HG03575 (cell line): ENCODE measurements around the gene SUN1.
"Not testable (repeated sequence)": the region's sequence is repeated elsewhere in the genome, so short reads cannot be mapped to it uniquely, and the experiment has no call there.

ENCODE experiments used
- ATAC-seq: cut with Tn5 transposase; IDR thresholded peaks from one replicate; pipeline ENCODE4 v1.9.1; 2021; ENCODE audit not compliant: unreplicated experiment, insufficient number of reproducible peaks, low FRiP score; ENCODE audit errors: extremely low read depth

The SUN1 gene, protein sequence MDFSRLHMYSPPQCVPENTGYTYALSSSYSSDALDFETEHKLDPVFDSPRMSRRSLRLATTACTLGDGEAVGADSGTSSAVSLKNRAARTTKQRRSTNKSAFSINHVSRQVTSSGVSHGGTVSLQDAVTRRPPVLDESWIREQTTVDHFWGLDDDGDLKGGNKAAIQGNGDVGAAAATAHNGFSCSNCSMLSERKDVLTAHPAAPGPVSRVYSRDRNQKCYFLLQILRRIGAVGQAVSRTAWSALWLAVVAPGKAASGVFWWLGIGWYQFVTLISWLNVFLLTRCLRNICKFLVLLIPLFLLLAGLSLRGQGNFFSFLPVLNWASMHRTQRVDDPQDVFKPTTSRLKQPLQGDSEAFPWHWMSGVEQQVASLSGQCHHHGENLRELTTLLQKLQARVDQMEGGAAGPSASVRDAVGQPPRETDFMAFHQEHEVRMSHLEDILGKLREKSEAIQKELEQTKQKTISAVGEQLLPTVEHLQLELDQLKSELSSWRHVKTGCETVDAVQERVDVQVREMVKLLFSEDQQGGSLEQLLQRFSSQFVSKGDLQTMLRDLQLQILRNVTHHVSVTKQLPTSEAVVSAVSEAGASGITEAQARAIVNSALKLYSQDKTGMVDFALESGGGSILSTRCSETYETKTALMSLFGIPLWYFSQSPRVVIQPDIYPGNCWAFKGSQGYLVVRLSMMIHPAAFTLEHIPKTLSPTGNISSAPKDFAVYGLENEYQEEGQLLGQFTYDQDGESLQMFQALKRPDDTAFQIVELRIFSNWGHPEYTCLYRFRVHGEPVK

GRCh38 chr7:832167-832967, at the start of gene SUN1:
TSS of gene SUN1 (plus strand) at chr7:832476. CDS start at chr7:832525, 49 bp downstream.
- no peak for ATAC-seq

- no peak for ATAC-seq
These were observed 49.4 kb upstream of the SUN1 start for GRCh38 chr7:782718-783449.

DNA sequence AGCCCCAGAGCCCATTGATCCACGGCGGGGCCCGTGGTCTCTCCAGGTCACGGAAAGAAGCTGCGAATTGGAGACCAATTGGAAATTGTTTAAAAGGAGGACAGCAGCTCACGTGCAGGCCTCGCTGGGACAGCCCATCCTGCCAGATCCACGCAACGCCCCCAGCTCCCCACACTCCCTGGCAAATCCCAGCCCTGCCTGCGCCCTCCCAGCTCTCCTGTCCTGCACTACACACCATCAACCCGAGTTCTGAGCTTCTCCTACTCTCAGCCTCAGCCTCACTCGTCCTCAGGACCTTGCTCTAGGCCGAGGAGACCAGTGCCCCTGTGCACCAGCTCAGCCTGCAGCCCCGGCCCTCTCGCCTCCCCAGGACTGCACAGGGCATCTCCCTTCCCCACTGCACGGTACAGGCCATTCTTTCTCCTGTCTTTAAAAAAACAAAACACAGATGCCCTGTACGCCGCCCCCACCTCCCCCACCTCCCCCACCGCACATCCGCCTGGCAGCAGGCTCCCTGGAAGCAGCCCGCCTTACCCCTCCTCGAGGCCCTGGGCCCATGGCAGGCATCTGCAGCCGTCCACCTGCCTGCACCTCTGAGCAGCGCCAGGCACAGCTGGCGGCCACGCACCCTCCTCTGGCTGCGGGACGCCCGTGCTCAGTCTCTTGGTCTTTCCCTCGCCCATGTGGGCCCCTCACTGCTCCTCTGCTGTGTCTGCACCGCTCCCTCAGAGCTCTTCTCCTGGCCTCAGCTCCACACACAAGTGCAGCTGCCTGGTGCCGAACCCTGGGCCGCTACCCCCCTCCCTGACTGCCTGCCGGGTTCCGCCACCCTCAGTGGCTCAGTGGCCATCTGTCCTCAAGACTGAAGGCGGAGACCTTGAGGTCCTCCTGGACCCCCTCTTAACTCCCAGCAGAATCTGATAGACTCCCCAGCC, 48.5 kb upstream of the SUN1 start:
- no peak for ATAC-seq

- ATAC-seq = no peak
These were observed 47.3 kb upstream of the SUN1 start for GRCh38 chr7:784971-785370.

- no peak for ATAC-seq
These were observed 46.9 kb upstream of the SUN1 start for GRCh38 chr7:785416-785815.

- no peak for ATAC-seq
These were observed 45.6 kb upstream of the SUN1 start for GRCh38 chr7:786472-787255.

DNA sequence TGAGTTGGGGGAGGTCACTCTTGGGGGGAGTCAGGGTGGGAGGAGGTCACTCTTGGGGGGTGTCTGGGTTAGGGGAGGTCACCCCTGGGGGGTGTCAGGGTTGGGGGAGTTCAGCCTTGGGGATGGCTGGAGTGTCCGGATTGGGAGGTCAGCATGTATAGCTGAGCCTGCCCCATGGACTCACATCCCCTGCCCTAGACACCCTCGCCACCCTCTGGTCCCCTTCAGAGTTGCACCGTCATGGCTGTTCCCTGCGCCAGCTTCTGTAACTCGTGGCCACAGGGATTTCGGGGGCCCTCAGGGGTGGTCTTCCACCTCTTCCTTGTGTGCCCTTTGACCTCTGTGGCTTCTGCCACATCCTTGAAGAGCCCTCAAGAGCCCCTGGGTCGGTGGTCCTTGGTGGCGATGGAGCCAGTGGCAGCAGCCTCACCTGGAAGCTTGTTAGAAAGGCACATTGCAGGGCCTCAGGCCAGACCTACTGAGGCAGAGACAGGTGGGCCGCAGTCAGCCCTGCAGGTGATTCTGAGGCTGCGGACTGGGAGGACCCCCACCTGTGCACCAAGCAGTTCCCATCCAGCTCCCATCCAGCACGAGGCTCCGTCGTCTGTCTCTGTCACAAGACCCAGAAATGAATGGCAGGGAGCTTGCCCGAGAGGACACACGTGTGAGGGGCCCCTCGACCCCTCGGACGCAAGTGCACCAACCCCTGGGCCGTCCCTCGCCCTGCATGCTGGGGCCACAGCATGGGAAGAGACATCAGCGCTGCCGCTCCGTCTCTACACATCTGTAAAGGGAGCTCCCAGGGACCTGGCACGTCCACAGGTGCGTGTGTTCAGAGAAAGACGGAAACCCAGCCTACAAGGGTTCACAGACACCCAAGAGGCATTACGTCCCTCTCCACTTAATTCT, 44.7 kb upstream of the SUN1 start:
- ATAC-seq = no peak

DNA sequence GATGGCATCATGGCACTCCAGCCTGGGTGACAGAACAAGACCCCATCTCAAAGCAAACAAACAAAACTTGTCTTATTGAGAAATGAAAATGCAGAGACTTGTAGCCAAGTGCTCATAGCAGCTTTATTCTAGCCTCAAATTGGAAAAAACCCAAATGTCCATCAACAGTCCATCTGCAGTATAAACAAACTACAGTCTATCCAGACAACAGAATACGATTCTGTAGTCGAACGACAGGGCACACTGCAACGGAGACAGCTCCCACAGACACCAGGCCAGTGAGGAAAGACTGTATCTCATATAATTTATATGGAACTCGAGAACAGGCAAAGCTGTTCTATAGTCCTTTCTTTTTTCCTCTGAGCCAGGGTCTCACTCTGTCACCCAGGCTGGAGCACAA, 40.8 kb upstream of the SUN1 start:
- ATAC-seq = no peak

DNA sequence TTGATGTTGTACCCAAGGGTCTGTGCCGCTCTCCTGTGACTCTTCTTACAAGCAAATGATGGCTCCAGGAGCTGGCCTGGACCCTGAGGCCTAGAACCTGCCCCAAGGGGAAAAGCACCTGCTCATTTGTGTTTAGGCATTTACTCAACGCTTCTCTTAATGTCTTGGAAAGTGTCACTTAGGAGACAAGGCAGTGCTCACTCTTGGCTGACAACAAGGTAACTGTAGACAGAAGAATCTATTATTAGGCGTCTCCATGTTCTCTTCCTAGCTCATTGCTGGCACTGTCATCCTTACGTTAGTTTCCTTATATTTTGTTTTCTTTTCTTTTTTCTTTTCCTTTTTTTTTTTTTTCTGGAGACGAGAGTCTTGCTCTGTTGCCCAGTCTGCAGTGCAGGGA, 38.1 kb upstream of the SUN1 start:
- ATAC-seq = no peak

GRCh38 chr7:794671-795329, 37.5 kb upstream of the SUN1 start:
- ATAC-seq = no peak

GRCh38 chr7:796434-797169, 35.7 kb upstream of the SUN1 start:
- ATAC-seq = not testable (repeated sequence)

DNA sequence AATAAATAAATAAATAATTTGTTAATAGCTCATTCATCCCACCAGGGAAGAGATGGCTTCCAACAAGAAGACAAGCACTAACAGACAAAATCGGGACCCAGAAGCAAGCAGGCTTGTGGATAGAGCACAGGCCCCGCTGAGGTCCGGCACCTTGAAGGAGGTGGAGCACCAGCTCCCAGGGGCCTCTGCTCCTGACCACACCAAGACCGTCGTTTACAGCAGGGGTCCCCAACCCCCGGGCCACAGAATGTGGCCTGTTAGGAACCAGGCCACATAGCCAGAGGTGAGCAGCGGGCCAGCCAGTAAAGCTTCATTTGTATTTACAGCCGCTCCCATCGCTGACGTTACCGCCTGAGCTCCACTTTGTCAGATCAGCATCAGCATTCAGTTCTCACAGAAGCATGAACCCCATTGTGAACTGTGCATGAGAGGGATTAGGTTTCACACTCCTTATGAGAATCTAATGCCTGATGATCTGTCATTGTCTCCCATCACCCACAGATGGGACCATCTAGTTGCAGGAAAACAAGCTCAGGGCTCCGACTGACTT, 33.3 kb upstream of the SUN1 start:
- ATAC-seq = no peak

DNA sequence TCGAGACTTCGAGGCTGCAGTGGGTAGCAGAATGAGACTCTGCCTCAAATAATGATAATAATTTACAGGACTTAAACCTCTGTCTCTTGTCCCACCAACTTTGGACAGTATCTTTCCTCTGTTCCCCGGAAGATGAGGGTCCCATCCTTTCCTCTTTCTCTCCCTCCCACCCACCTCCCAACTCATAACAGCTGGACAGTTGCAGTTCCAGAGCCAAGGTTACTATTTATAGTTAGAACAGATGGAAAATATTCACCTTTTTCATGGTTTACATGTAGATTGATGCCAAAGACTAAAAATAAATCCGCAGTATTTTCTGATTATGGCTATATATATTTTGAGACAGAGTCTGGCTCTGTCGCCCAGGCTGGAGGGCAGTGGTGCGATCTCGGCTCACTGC, 31.6 kb upstream of the SUN1 start:
- no peak for ATAC-seq

DNA sequence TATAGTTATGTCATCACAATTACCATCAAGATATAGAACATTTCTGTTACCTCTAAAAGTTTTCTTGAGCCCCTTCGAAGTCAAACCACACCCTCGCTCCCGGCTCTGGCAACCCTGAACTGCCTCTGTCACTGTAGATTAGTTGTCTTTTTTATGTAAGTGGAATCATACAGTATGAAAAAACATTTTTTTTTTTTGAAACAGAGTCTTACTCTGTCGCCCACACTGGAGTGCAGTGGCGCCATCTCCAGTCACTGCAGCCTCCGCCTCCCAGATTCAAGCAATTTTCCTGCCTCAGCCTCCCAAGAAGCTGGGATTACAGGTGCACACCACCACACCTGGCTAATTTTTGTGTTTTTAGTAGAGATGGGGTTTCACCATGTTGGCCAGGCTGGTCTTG, 30.9 kb upstream of the SUN1 start:
- not testable (repeated sequence) for ATAC-seq

- no peak for ATAC-seq
These were observed 30.3 kb upstream of the SUN1 start for GRCh38 chr7:801940-802381.
